ENCODE measurements around the gene PTBP1. TPM values are rescaled to one million over a fixed set of nuclear protein-coding genes. Genes with fewer than 3 reads are reported as not detected.

The PTBP1 gene
- total and polyA plus RNA-seq, 2 donors (not counting 3 experiments of a cell fraction or from before 2014, with no cell fraction given) = 382 to 623 TPM

DNA sequence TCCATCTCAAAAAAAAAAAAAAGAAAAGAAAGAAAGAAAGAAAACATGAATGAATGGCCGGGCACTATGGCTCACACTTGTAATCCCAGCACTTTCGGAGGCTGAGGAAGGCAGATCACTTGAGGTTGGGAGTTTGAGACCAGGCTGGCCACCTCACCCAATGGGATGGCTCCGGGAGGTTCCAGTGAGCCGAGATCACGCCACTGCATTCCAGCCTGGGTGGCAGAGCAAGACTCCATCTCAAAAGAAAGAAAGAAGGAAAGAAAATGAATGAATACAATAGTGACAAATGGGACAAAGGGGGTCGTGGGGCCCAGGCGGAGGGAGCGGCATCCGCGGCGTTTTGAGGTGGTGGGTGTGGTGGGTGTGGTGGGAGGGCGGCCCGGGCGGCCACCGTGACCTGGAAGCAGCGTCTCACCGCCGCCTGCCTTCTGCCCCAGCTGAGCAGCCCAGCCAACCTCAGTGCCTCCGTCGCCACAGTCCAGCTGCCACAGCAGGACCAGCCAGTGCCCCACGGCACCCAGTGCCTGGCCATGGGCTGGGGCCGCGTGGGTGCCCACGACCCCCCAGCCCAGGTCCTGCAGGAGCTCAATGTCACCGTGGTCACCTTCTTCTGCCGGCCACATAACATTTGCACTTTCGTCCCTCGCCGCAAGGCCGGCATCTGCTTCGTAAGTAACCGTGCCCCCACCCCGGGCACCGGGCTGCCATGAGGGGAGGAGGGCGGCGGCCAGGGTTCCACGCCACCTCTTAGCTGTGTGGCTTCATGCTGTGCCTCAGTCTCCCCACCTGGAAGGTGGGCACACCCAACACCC is 48.7 kb downstream of the PTBP1 start:
- Histone ChIP-seq H3K9ac (replicated peaks; ENCODE audit: extremely low read depth, insufficient read depth, low read length) (no peak overlapping the region), H3K79me2 (ENCODE audit: control insufficient read depth, insufficient read depth, low read length) (no peaks in the 10 kb centered on the region), H3K9me3 (replicated peaks; ENCODE audit: control insufficient read depth, insufficient read depth, low read length) (no peaks in the 10 kb centered on the region), H2AFZ (ENCODE audit: low read depth, low read length) (no peak overlapping the region), H3K36me3 (ENCODE audit: control insufficient read depth in 2 of 2, extremely low read depth in 1 of 2, insufficient read depth in 2 of 2, low read length in 2 of 2) (no peaks in the 10 kb centered on the region), H3K27ac (ENCODE audit: insufficient read depth, low read depth, low read length) (no peak overlapping the region), H3K9me1 (replicated peaks; ENCODE audit: control insufficient read depth, extremely low read depth, insufficient read depth, low read length) (no peaks in the 10 kb centered on the region), H3K27me3 (ENCODE audit: control insufficient read depth in 2 of 2, insufficient read depth in 2 of 2, low read length in 2 of 2) (peaks cover 0 to 6% of the 10 kb centered on the region in 2 experiments), H3K4me2 (ENCODE audit: insufficient read depth, low read length) (no peak overlapping the region), H4K20me1 (replicated peaks; ENCODE audit: control insufficient read depth, extremely low read depth, insufficient read depth, low read length) (no peaks in the 10 kb centered on the region), H3K4me1 (ENCODE audit: control insufficient read depth, extremely low read depth, insufficient read depth, low read length) (no peaks in the 10 kb centered on the region), H3K4me3 (replicated peaks in 1 of 3; ENCODE audit: insufficient read depth in 1 of 3, low read depth in 1 of 3, low read length in 3 of 3) (no peak overlapping the region)
- intact Hi-C loops (cut with micrococcal nuclease) = no loop called here
- dilution Hi-C loops (cut with MboI; ENCODE audit: extremely low pct_ligation_motif_present, low sequenced_read_pairs) = no loop called here
- no TSS peak for BruUV-seq (replicated peaks)
- no peak for TF ChIP-seq FOS (IDR thresholded peaks at IDR 0.05; ENCODE audit: borderline replicate concordance, insufficient read depth, low read length)
- TF ChIP-seq MYC (IDR thresholded peaks at IDR 0.05; ENCODE audit: low read depth, low read length) = no peak
- TF ChIP-seq, protein P1, sequence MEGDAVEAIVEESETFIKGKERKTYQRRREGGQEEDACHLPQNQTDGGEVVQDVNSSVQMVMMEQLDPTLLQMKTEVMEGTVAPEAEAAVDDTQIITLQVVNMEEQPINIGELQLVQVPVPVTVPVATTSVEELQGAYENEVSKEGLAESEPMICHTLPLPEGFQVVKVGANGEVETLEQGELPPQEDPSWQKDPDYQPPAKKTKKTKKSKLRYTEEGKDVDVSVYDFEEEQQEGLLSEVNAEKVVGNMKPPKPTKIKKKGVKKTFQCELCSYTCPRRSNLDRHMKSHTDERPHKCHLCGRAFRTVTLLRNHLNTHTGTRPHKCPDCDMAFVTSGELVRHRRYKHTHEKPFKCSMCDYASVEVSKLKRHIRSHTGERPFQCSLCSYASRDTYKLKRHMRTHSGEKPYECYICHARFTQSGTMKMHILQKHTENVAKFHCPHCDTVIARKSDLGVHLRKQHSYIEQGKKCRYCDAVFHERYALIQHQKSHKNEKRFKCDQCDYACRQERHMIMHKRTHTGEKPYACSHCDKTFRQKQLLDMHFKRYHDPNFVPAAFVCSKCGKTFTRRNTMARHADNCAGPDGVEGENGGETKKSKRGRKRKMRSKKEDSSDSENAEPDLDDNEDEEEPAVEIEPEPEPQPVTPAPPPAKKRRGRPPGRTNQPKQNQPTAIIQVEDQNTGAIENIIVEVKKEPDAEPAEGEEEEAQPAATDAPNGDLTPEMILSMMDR (IDR thresholded peaks at IDR 0.05; ENCODE audit: extremely low read depth in 1 of 2, insufficient read depth in 1 of 2, low read depth in 1 of 2, low read length in 2 of 2) = no peak
- no peak for TF ChIP-seq EZH2 (IDR thresholded peaks at IDR 0.05; ENCODE audit: borderline replicate concordance, low read depth, low read length, severe bottlenecking)
- no peak for TF ChIP-seq JUN (IDR thresholded peaks at IDR 0.05; ENCODE audit: borderline replicate concordance, insufficient read depth, insufficient read length, low read depth)
- TF ChIP-seq, protein P2, sequence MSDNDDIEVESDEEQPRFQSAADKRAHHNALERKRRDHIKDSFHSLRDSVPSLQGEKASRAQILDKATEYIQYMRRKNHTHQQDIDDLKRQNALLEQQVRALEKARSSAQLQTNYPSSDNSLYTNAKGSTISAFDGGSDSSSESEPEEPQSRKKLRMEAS (IDR thresholded peaks at IDR 0.05; ENCODE audit: insufficient read depth, insufficient read length) = no peak
- TF ChIP-seq POLR2A (IDR thresholded peaks at IDR 0.05; ENCODE audit: low read depth, low read length) = no peak
- no peak for TF ChIP-seq GATA2 (IDR thresholded peaks at IDR 0.05; ENCODE audit: insufficient read depth, insufficient read length, low read depth, low read length)
- TF ChIP-seq POLR2AphosphoS5 (IDR thresholded peaks at IDR 0.05; ENCODE audit: insufficient read depth, low read depth, low read length) = no peak
- ChIA-PET POLR2A (no interaction called here), CTCF (interaction anchor here (0.6 kb wide), 1 partner anchor 76 kb away, joined by 3 read pairs; no protein-coding TSS in a partner anchor)
- no peak for FAIRE-seq
- no peak for DNase-seq (ENCODE audit: low read depth, low spot score)

Measured in endothelial cell of umbilical vein (primary cell).